GM18858 (cell line): Measurements from ENCODE around the gene UCP1.
"Not testable (repeated sequence)": the region's sequence is repeated elsewhere in the genome, so short reads cannot be mapped to it uniquely, and the experiment has no call there.

Experiments
- ATAC-seq: cut with Tn5 transposase; IDR thresholded peaks from one replicate; pipeline ENCODE4 v1.9.1; 2021; ENCODE audit not compliant: unreplicated experiment

UCP1 gene

DNA sequence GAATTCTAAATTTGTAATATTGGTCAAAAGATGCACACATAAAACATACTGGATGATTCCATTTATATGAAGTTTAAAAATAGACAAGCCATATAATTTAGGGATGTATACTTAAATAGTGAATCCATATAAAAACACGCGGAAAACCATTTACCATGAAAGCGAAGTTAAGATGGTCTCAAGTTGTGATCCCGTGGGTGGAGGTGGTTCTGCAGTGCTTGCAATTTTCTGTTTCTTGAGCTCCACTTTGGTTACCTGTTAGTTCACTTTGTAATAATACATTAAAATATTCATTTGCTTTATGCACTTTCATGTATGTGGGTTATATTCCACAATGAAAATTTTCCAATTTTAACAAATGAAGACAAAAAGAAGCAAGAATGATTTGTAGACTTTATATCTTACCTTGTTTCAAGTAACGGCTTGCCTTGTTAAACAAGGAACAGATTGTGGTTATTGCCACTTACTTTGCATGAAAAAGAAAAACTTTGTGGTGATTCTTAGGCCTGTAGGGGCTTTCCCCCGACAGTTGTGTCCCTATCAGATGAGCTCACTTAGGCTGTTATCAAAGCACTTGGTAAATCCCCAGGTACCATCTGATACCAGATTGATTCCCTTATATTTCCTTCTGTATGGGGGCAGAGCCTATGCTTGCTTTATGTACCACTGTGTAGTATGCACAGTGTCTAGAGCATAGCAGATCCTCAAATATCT is 12.2 kb downstream of the UCP1 start:
- ATAC-seq: peak; percentile 100

DNA sequence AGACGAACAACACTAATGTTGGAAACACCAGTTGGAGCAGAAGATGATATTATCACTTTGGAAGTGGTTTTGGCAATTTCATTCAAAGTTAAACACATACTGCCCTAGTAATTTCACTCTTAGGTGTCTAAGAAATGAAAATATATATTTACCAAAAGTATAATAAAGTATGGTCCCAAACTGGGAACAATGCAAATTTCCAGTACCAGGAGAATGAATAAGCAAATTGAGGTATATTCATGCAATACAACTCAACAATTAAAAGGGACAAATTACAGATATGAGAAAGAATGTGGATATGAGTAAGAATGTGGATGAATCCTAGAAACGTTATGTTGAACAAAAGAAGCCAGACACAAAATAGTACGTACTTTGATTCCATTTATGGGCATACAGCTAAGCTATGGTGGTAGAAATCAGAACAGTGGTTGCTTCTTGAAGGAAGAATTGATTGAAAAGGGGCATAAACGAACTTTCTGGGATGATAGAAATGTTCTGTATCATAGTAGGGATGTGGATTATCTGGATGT is 34.7 kb downstream of the UCP1 start:
- ATAC-seq: no peak

DNA sequence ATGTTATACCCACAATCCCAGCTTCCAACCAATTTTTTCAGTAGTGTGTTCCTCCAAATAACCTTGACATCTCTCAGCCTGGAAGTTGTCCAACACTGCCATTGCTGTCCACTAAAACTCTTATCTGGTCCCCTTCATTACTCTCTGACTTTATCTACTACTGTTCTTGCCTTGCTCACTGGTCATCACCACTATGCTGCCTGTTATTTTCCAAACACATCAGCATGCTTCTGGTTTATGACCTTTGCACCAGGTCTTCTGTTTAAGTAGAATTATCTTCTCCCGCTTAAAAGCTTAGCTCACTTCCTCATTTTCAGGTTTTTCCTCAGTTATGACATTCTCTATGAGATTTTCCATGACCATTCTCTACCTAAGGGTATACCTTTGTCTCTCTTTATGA is 39.3 kb downstream of the UCP1 start:
- no peak for ATAC-seq

DNA sequence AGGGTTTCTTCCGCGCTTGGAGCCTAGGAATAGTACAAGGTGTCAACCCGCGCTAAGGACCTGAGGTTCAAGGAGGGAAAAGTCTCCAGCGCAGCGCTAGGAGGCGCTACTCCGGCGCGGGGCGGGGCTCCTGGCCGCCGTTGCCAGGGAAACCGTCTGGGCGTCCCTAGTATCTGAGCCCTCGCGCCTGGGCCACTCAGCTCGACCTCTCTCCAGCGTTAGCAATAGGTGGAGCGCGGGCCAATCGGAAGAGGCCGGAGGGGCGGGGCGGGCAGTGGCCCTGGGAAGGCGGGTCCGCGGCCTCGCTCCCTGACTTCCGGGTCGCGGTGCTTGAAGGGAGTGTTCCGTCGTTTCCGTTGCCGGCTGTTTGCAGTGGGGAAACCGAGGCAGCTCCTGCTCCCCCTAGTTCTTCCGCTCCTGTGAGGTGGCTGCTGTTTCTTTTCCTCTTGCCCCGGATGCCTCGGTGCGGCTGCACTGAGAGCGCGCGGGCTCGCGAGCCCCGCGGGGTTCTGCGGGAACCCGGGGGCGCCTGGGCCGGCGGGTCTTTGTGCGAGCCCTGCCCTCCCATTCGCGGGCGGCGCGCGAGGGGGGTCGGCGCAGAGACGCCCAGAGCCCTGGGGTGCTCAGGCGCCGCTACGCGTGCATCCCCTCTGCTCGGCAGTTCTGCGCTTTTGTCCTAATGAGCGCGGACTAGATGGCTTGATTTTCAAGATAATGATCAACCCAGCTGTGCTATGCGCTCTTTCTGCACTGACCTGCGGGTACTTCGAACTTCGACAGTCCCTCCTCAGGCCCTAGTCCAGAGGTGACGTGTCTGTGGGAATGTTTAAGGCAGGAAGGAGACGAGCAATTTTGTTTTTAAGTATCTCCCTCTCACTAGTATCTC is 44.7 kb downstream of the UCP1 start, which contains the start of gene ELMOD2:
TSS of gene ELMOD2 (plus strand) at position 312 of the 886 bp plus-strand sequence. CDS start 1,261 bp downstream, outside the sequence.
- peak; percentile 99 for ATAC-seq

DNA sequence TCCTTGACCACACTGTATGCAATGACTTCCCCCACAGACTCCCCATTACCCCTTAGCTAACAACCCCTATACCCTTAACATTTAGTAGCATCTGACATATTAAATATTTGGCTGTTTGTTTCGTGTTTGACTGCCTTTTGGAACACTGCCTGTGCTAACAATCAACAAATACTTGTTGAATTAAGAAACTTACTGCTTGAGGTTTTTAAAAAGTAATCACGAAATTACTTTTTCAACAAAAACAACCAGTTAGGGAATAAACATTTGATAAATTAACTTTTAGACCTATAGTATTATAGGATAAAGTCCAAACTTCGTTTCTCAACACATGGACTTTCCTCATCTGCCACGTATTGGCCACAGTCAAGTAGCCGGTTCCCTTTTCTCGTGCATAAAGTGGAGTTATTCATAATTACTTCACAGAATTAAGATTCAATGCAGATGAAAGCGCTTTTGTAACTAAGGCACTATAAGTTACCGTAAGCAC is 45.3 kb downstream of the UCP1 start:
- no peak for ATAC-seq

DNA sequence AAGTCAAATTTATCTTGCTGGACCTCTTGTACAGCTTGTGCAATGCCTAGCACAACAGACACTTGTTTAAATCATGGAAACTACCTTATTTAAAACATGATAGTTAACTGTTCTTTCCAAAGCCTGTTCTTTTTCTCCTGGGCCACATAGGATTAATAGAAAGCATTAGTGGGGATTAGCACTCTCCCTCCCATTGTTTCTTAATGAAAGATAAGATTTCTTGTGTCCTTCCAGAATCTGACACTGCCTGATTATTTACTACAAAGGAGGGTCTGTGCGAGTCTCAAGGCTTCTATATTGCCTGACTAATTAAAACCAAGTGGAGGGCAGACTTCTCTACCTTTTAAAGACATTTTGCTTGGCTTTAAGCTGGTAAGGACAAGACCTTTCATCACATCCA is 53.3 kb downstream of the UCP1 start:
- ATAC-seq: no peak

DNA sequence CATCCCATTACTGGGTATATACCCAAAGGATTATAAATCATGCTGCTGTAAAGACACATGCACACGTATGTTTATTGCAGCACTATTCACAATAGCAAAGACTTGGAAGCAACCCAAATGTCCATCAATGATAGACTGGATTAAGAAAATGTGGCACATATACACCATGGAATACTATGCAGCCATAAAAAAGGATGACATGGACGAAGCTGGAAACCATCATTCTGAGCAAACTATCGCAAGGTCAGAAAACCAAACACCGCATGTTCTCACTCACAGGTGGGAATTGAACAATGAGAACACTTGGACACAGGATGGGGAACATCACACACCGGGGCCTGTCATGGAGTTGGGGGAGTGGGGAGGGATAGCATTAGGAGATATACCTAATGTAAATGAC is 55.0 kb downstream of the UCP1 start:
- ATAC-seq: not testable (repeated sequence)
